ENCODE data around the gene POU6F1.

The POU6F1 gene

DNA sequence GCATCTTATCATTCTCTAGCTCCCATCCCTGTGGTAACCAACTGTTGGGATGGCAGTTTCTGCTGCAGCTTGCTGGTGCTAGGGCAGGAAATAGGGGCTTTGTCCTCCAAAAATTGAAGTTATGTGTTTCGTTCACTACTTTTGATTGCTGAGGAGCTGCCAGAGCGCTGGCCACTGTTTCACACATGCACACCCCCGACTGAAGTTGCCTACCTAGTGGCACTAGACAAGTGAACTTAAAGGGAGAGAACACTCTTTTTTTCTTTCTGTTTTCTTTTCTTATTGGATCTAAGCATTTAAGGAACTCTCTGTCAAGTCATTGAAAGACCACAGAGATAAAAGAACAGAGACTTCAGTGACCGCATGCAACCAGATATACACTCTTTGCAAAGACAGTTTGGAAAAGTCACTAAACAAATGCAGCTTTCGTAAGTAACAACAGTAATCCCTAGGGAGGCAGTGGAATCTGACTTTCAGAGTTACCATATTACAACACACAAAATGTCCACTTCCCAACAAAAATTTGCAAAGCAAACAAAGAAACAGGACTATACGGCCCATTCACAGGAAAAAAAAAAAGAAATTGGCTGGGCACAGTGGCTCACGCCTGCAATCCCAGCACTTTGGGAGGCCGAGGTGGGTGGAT lies 56.9 kb downstream of the POU6F1 start:
- no peak for DNase-seq

DNA sequence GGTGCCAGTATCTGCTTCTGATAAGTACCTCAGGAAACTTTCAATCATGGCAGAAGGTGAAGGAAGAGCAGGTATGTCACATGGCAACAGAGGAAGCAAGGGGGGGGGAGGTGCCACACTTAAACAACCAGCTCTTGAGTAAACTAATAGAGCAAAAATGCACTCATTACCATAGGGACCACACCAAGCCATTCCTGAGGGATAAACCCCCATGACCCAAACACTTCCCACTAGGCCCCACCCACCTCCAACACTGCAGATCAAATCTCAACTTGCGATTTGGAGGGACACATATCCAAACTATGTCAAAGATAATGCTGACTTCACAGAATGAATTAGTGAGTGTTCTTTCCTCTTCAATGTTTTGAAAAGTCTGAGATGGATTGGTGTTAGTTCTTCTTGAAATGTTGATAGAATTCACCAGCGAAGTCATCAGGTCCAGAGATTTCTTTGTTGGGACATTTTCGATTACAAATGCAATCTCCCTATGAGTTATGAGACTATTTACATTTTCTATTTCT lies 61.6 kb downstream of the POU6F1 start:
- no peak for DNase-seq

- no peak for DNase-seq
Observed at GRCh38 chr12:51152953-51153352, 64.9 kb downstream of the POU6F1 start.

GRCh38 chr12:51150777-51151176 lies 67.1 kb downstream of the POU6F1 start:
- DNase-seq = no peak

- no peak for DNase-seq
Observed at GRCh38 chr12:51147309-51147708, 70.6 kb downstream of the POU6F1 start.

- no peak for DNase-seq
Observed at GRCh38 chr12:51139292-51139844, 78.5 kb downstream of the POU6F1 start.
